ENCODE results near the gene ZMYND11. TPM values are rescaled to one million over a fixed set of nuclear protein-coding genes. Genes with fewer than 3 reads are reported as not detected.

ZMYND11 gene
- polyA plus RNA-seq, 3 donors: 7.0 to 11.8 (median 8.8) TPM

- no peaks in the 10 kb centered on the region for H3K36me3 ChIP-seq (replicated peaks in 1 of 2; ENCODE audit: control insufficient read depth in 1 of 2, insufficient read depth in 2 of 2, low read length in 2 of 2)
- no peaks in the 10 kb centered on the region for H4K20me1 ChIP-seq (ENCODE audit: insufficient read depth, low read length)
- H3K4me2 ChIP-seq (replicated peaks; ENCODE audit: extremely low read depth, low read length, poor library complexity, severe bottlenecking): no peak overlapping the region
- DNase-seq: no peak
- no peaks in the 10 kb centered on the region for H3K9me3 ChIP-seq (replicated peaks in 1 of 2; ENCODE audit: control insufficient read depth in 1 of 2, insufficient read depth in 1 of 2, low read length in 2 of 2)
- TF ChIP-seq CTCF (IDR thresholded peaks at IDR 0.05): no peak
- peaks cover 0 to 5% (median 3%) of the 10 kb centered on the region in 7 donors for H3K9me3 Mint-ChIP-seq
- no peak overlapping the region for H3K9ac ChIP-seq (ENCODE audit: insufficient read depth, low read length, poor library complexity, severe bottlenecking)
- H3K79me2 ChIP-seq (ENCODE audit: insufficient read depth, low read length): no peaks in the 10 kb centered on the region
- H3K4me1 Mint-ChIP-seq: peaks cover 3% of the 10 kb centered on the region
- intact Hi-C loops (cut with micrococcal nuclease): no loop called here
- H3K36me3 Mint-ChIP-seq: no peaks in the 10 kb centered on the region
- H3K4me1 ChIP-seq (ENCODE audit: control insufficient read depth in 1 of 2, insufficient read depth in 2 of 2, low read length in 2 of 2): no peaks in the 10 kb centered on the region
- peaks cover 0 to 3% (median 2%) of the 10 kb centered on the region in 3 donors for H3K27me3 Mint-ChIP-seq (ENCODE audit: low read depth in 3 of 3)
- no peak overlapping the region for H3K27ac Mint-ChIP-seq
- no peaks in the 10 kb centered on the region for H3K27me3 ChIP-seq (ENCODE audit: control insufficient read depth in 2 of 2, insufficient read depth in 2 of 2, low read length in 2 of 2)
- H3K4me3 ChIP-seq (replicated peaks in 1 of 3; ENCODE audit: low read depth in 2 of 3, low read length in 3 of 3): no peak overlapping the region
- H2AFZ ChIP-seq (ENCODE audit: insufficient read depth, low read depth, low read length, poor library complexity, severe bottlenecking): no peak overlapping the region
- H3K4me3 Mint-ChIP-seq: no peak overlapping the region
- 92% methylated on average over 4 of the region's 11 CpGs for WGBS (ENCODE audit: insufficient coverage)
- H3K27ac ChIP-seq (ENCODE audit: low read depth in 1 of 2, low read length in 2 of 2): no peak overlapping the region
Observed at GRCh38 chr10:267705-268104, 132.4 kb downstream of the ZMYND11 start.

GRCh38 chr10:269440-270074 lies 134.3 kb downstream of the ZMYND11 start:
- Histone ChIP-seq H3K27ac (ENCODE audit: low read depth in 1 of 2, low read length in 2 of 2) (no peak overlapping the region), H3K4me2 (replicated peaks; ENCODE audit: extremely low read depth, low read length, poor library complexity, severe bottlenecking) (no peak overlapping the region), H3K9me3 (replicated peaks in 1 of 2; ENCODE audit: control insufficient read depth in 1 of 2, insufficient read depth in 1 of 2, low read length in 2 of 2) (no peaks in the 10 kb centered on the region), H3K4me3 (replicated peaks in 1 of 3; ENCODE audit: low read depth in 2 of 3, low read length in 3 of 3) (no peak overlapping the region), H3K9ac (ENCODE audit: insufficient read depth, low read length, poor library complexity, severe bottlenecking) (no peak overlapping the region), H3K4me1 (ENCODE audit: control insufficient read depth in 1 of 2, insufficient read depth in 2 of 2, low read length in 2 of 2) (no peaks in the 10 kb centered on the region), H4K20me1 (ENCODE audit: insufficient read depth, low read length) (no peaks in the 10 kb centered on the region), H3K36me3 (replicated peaks in 1 of 2; ENCODE audit: control insufficient read depth in 1 of 2, insufficient read depth in 2 of 2, low read length in 2 of 2) (no peaks in the 10 kb centered on the region), H2AFZ (ENCODE audit: insufficient read depth, low read depth, low read length, poor library complexity, severe bottlenecking) (no peak overlapping the region), H3K27me3 (ENCODE audit: control insufficient read depth in 2 of 2, insufficient read depth in 2 of 2, low read length in 2 of 2) (no peaks in the 10 kb centered on the region), H3K79me2 (ENCODE audit: insufficient read depth, low read length) (no peaks in the 10 kb centered on the region)
- no peak for DNase-seq
- intact Hi-C loops (cut with micrococcal nuclease): no loop called here
- no peaks in the 10 kb centered on the region for H3K36me3 Mint-ChIP-seq
- no peak overlapping the region for H3K4me3 Mint-ChIP-seq
- WGBS (ENCODE audit: insufficient coverage): 85% methylated on average over 10 of the region's 10 CpGs
- no peak overlapping the region for H3K27ac Mint-ChIP-seq
- H3K9me3 Mint-ChIP-seq: peaks cover 0 to 3% (median 0%) of the 10 kb centered on the region in 7 donors
- H3K4me1 Mint-ChIP-seq: peaks cover 3% of the 10 kb centered on the region
- no peak for TF ChIP-seq CTCF (IDR thresholded peaks at IDR 0.05)
- H3K27me3 Mint-ChIP-seq (ENCODE audit: low read depth in 3 of 3): peaks cover 0 to 5% (median 5%) of the 10 kb centered on the region in 3 donors
